B cell (primary cell): ENCODE results near the gene BTRC. TPM values are rescaled to one million over a fixed set of nuclear protein-coding genes. Genes with fewer than 3 reads are reported as not detected.

Experiments used
- ATAC-seq: fragments of 200-7000 bp; cut with Tn5 transposase; one replicate; pipeline ENCODE4 v1.10.0; 2021; ENCODE audit warnings: low read depth, mild to moderate bottlenecking, moderate number of reproducible peaks, moderate library complexity
- CTCF ChIA-PET: fragments of 350-600 bp; sonication (Branson Sonifier 250); formaldehyde crosslinking; loops from one replicate; lab custom pipeline; 2021; ENCODE audit warnings: antibody characterized with exemption, inconsistent platforms; lab: Charles Lee
- POLR2A ChIA-PET: fragments of 350-600 bp; sonication (Branson Sonifier 250); formaldehyde crosslinking; loops from one replicate; lab custom pipeline; 2021; ENCODE audit warnings: antibody characterized with exemption; lab: Charles Lee
- DNase-seq: peaks from one replicate; pipeline ENCODE4 v3.0.0; 2013
- H2AFZ ChIP-seq: 2 replicates; pipeline ENCODE4 v1.6.1; 2012; ENCODE audit warnings: mild to moderate bottlenecking, low read depth, low read length; ENCODE audit not compliant: insufficient read depth, poor library complexity, severe bottlenecking
- H3K27ac ChIP-seq, 2 donors: 1 replicate in 1 of 2; 2 replicates in 1 of 2; pipeline ENCODE4 v1.5.1; 2012 to 2013; ENCODE audit warnings: low read length in 2 of 2, mild to moderate bottlenecking in 2 of 2, moderate library complexity in 1 of 2
- H3K27me3 ChIP-seq, 4 experiments: fragments of 200-600 bp in 1 of 4; sonication (generic) in 1 of 4; replicated peaks in 1 of 4; 1 replicate in 2 of 4; 2 replicates in 2 of 4; pipeline versions ENCODE4 v1.6.1 to v1.7.0; 2013 to 2016; ENCODE audit warnings: low read length in 3 of 4, mild to moderate bottlenecking in 2 of 4, mixed read lengths in 1 of 4, moderate library complexity in 1 of 4; ENCODE audit not compliant: insufficient read depth in 4 of 4, control insufficient read depth in 3 of 4; ENCODE audit errors: control extremely low read depth in 1 of 4
- H3K36me3 ChIP-seq, 2 experiments: replicated peaks in 1 of 2; 1 replicate in 1 of 2; 2 replicates in 1 of 2; pipeline versions ENCODE4 v1.6.1 to v1.7.1; 2013; ENCODE audit warnings: low read length in 1 of 2; ENCODE audit not compliant: insufficient read depth in 2 of 2, control insufficient read depth in 1 of 2; ENCODE audit errors: control extremely low read depth in 1 of 2, extremely low read depth in 1 of 2
- H3K4me1 ChIP-seq, 2 donors: fragments of 200-600 bp in 1 of 2; sonication (generic) in 1 of 2; 1 replicate in 1 of 2; 2 replicates in 1 of 2; pipeline versions ENCODE4 v1.5.1 to v1.6.1; 2013 to 2017; ENCODE audit warnings: low read length in 2 of 2; ENCODE audit not compliant: control insufficient read depth in 2 of 2, insufficient read depth in 2 of 2
- H3K4me2 ChIP-seq: replicated peaks from 2 replicates; pipeline ENCODE3; 2012; ENCODE audit warnings: mild to moderate bottlenecking, low read depth, low read length; ENCODE audit not compliant: poor library complexity, severe bottlenecking
- H3K4me3 ChIP-seq, 5 experiments: fragments of 200-600 bp in 1 of 5; sonication (generic) in 1 of 5; 1 replicate in 3 of 5; 2 replicates in 2 of 5; pipeline versions ENCODE4 v1.5.1 to v1.7.0; 2011 to 2016; ENCODE audit warnings: low read length in 4 of 5, mild to moderate bottlenecking in 4 of 5, low read depth in 2 of 5, control low read depth in 1 of 5, moderate library complexity in 1 of 5; ENCODE audit not compliant: insufficient read depth in 1 of 5; ENCODE audit errors: control extremely low read depth in 1 of 5, extremely low read depth in 1 of 5
- H3K79me2 ChIP-seq: fragments of 200-600 bp; sonication (generic); one replicate; pipeline ENCODE4 v1.6.0; 2016; ENCODE audit warnings: low read length; ENCODE audit not compliant: control insufficient read depth, insufficient read depth
- H3K9ac ChIP-seq: fragments of 200-600 bp; sonication (generic); 2 replicates; pipeline ENCODE4 v1.6.1; 2017; ENCODE audit warnings: mild to moderate bottlenecking, low read length, moderate library complexity
- H3K9me3 ChIP-seq, 3 donors: one replicate each; pipeline versions ENCODE4 v1.6.1 to v1.7.1; 2013; ENCODE audit warnings: low read length in 2 of 3; ENCODE audit not compliant: control insufficient read depth in 2 of 3, insufficient read depth in 1 of 3; ENCODE audit errors: control extremely low read depth in 1 of 3
- H4K20me1 ChIP-seq: 2 replicates; pipeline ENCODE4 v1.6.0; 2012; ENCODE audit warnings: mild to moderate bottlenecking, low read length; ENCODE audit not compliant: insufficient read depth, control insufficient read depth, poor library complexity, severe bottlenecking
- H3K27ac Mint-ChIP-seq: one replicate; pipeline ENCODE4 v1.8.0; 2021; ENCODE audit warnings: mixed read lengths
- H3K27me3 Mint-ChIP-seq: one replicate; pipeline ENCODE4 v1.8.0; 2021; ENCODE audit warnings: mixed read lengths
- H3K4me1 Mint-ChIP-seq: one replicate; pipeline ENCODE4 v1.8.0; 2021; ENCODE audit warnings: mixed read lengths
- H3K4me3 Mint-ChIP-seq: one replicate; pipeline ENCODE4 v1.8.0; 2021; ENCODE audit warnings: mixed read lengths
- H3K9me3 Mint-ChIP-seq: one replicate; pipeline ENCODE4 v1.8.0; 2022; ENCODE audit warnings: mixed read lengths; ENCODE audit not compliant: insufficient read depth
- CTCF ChIP-seq: fragments of 200-600 bp; IDR thresholded peaks from one replicate; pipeline ENCODE4 v1.8.0; 2022; ENCODE audit warnings: antibody characterized with exemption, mild to moderate bottlenecking
- EZH2 ChIP-seq: IDR thresholded peaks from 2 replicates; pipeline ENCODE4 v1.6.1; 2012; ENCODE audit warnings: borderline replicate concordance, low read depth, mild to moderate bottlenecking, moderate library complexity, low read length; ENCODE audit not compliant: insufficient read depth, poor library complexity, severe bottlenecking
- WGBS: methylation state at CpG from one replicate; pipeline ENCODE4 v1.1.5; 2013; ENCODE audit warnings: missing lambda C conversion rate; ENCODE audit not compliant: insufficient coverage; 5-methylcytosine and 5-hydroxymethylcytosine counted together
- intact Hi-C: fragments of 100-400 bp; cut with micrococcal nuclease; formaldehyde crosslinking; loops from one replicate; pipeline ENCODE4 v1.10.0; 2022
- polyA plus RNA-seq: library from polyadenylated mRNA; depleted of rRNA; stranded (reverse); fragments of >200 nt; gene quantifications from 2 replicates; pipeline ENCODE4 v1.2.3, GENCODE V29; 2012
- small RNA-seq: library from RNA; depleted of rRNA; stranded (forward); fragments of <200 nt; gene quantifications from one replicate; pipeline ENCODE3, GENCODE V24; 2012; ENCODE audit warnings: low replicate concordance, low read depth; ENCODE audit not compliant: insufficient read length
- total RNA-seq, 2 donors: library from RNA; stranded (reverse); fragments of 120-200 nt in 1 of 2; gene quantifications; 1 replicate in 1 of 2; 2 replicates in 1 of 2; pipeline versions ENCODE4 v1.2.3 to v1.2.4, GENCODE V29; 2013 to 2022

Gene BTRC
- total and polyA plus RNA-seq, 2 donors (not counting 1 experiment from before 2014, with no cell fraction given), result 4.3 to 21.9 TPM

- Histone ChIP-seq H3K9ac (no peak overlapping the region), H4K20me1 (no peaks in the 10 kb centered on the region), H3K4me1 (no peaks in the 10 kb centered on the region), H3K4me3 (no peak overlapping the region), H2AFZ (no peak overlapping the region), H3K4me2 (no peak overlapping the region), H3K36me3 (peaks cover 0 to 16% of the 10 kb centered on the region in 2 experiments), H3K9me3 (peaks cover 0 to 3% (median 0%) of the 10 kb centered on the region in 3 donors), H3K27me3 (no peaks in the 10 kb centered on the region), H3K27ac (no peak overlapping the region), H3K79me2 (no peaks in the 10 kb centered on the region)
- H3K27me3 Mint-ChIP-seq, result no peaks in the 10 kb centered on the region
- 54% methylated on average over 3 of the region's 6 CpGs for WGBS
- ATAC-seq (peak; percentile 53), DNase-seq (peak; percentile 64)
- intact Hi-C loops, result no loop called here
- CTCF ChIA-PET, result interaction anchor here (0.6 to 3.5 kb wide), 11 partner anchors 9 to 554 kb away, joined by 3 to 28 read pairs (median 3); partner anchors contain the start of gene NPM3
- H3K9me3 Mint-ChIP-seq, result no peaks in the 10 kb centered on the region
- TF ChIP-seq EZH2 (no peak), CTCF (peak; percentile 82)
- no peak overlapping the region for H3K4me3 Mint-ChIP-seq
- H3K4me1 Mint-ChIP-seq, result no peaks in the 10 kb centered on the region
- H3K27ac Mint-ChIP-seq, result no peak overlapping the region
- POLR2A ChIA-PET, result no interaction called here
Measured at GRCh38 chr10:101602761-101603398, 248.9 kb downstream of the BTRC start.

Small RNA genes within 50 kb of the gene (small RNA-seq; reads per million reads assigned to genes)
- not detected for gene MIR3158-1
- gene RNU2-43P, result 4.2 reads per million, percentile 62 among the genes with 10 or more reads in this experiment
- 15.6 reads per million, percentile 87 among the genes with 10 or more reads in this experiment for gene RNU2-59P

Other genes with a start within 250 kb of the BTRC start
- gene TLX1, start 222.9 kb upstream of the BTRC start, total RNA-seq, result not detected in 2 replicates
- not detected in 2 replicates for gene TLX1, start 222.9 kb upstream of the BTRC start, polyA plus RNA-seq
- not detected in 2 replicates for gene LBX1, start 124.7 kb upstream of the BTRC start, total RNA-seq
- not detected in 2 replicates for gene LBX1, start 124.7 kb upstream of the BTRC start, polyA plus RNA-seq
- gene POLL, start 234.1 kb downstream of the BTRC start, total RNA-seq, result 46.7 TPM in 2 replicates
- 35.2 and 46.0 TPM in 2 replicates for gene POLL, start 234.1 kb downstream of the BTRC start, polyA plus RNA-seq
- gene DPCD, start 234.2 kb downstream of the BTRC start, total RNA-seq, result 1.6 and 2.2 TPM in 2 replicates
- gene DPCD, start 234.2 kb downstream of the BTRC start, polyA plus RNA-seq, result 0.88 and 2.4 TPM in 2 replicates